HG03066 (cell line): ENCODE measurements around the gene TBPL2.
"Not testable (repeated sequence)": the region's sequence is repeated elsewhere in the genome, so short reads cannot be mapped to it uniquely, and the experiment has no call there.

ENCODE experiments used
- ATAC-seq: cut with Tn5 transposase; IDR thresholded peaks from one replicate; pipeline ENCODE4 v1.9.1; 2021; ENCODE audit warnings: low read depth; ENCODE audit not compliant: unreplicated experiment

Gene TBPL2

GRCh38 chr14:55446127-55446736 is 5.8 kb upstream of the TBPL2 start:
- no peak for ATAC-seq

GRCh38 chr14:55441286-55441685 is 870 bp upstream of the TBPL2 start:
- no peak for ATAC-seq

- no peak for ATAC-seq
These were observed 2.2 kb downstream of the TBPL2 start for GRCh38 chr14:55438066-55438683.

- ATAC-seq = no peak
These were observed 3.5 kb downstream of the TBPL2 start for GRCh38 chr14:55436931-55437330.

GRCh38 chr14:55436519-55436918 is 3.9 kb downstream of the TBPL2 start:
- no peak for ATAC-seq

- ATAC-seq = no peak
These were observed 5.6 kb downstream of the TBPL2 start for GRCh38 chr14:55434805-55435174.

GRCh38 chr14:55433880-55434804 is 6.3 kb downstream of the TBPL2 start:
- no peak for ATAC-seq

GRCh38 chr14:55432628-55433027 is 7.8 kb downstream of the TBPL2 start:
- ATAC-seq = no peak

- peak; percentile 60 for ATAC-seq
These were observed 10.3 kb downstream of the TBPL2 start for GRCh38 chr14:55430024-55430690.

- ATAC-seq = no peak
These were observed 13.0 kb downstream of the TBPL2 start for GRCh38 chr14:55427439-55427838.

GRCh38 chr14:55426891-55427290 is 13.5 kb downstream of the TBPL2 start:
- no peak for ATAC-seq

- ATAC-seq = no peak
These were observed 15.3 kb downstream of the TBPL2 start for GRCh38 chr14:55425091-55425490.

- ATAC-seq = no peak
These were observed 16.4 kb downstream of the TBPL2 start for GRCh38 chr14:55423969-55424368.

- ATAC-seq = not testable (repeated sequence)
These were observed 18.1 kb downstream of the TBPL2 start for GRCh38 chr14:55422338-55422737.

- no peak for ATAC-seq
These were observed 20.8 kb downstream of the TBPL2 start for GRCh38 chr14:55419663-55420062.

- no peak for ATAC-seq
These were observed 22.0 kb downstream of the TBPL2 start for GRCh38 chr14:55418411-55418810.

- ATAC-seq = no peak
These were observed 22.5 kb downstream of the TBPL2 start for GRCh38 chr14:55417955-55418354.

GRCh38 chr14:55416866-55417265 is 23.6 kb downstream of the TBPL2 start:
- no peak for ATAC-seq

GRCh38 chr14:55414551-55414950 is 25.9 kb downstream of the TBPL2 start:
- ATAC-seq = no peak

GRCh38 chr14:55412676-55413075 is 27.7 kb downstream of the TBPL2 start:
- ATAC-seq = no peak
